ENCODE results near the gene GALNT12.

Gene GALNT12

GRCh38 chr9:98860871-98861293 is 53.4 kb downstream of the GALNT12 start:
- FAIRE-seq (no peak), DNase-seq (ENCODE audit: insufficient read length, low spot score) (no peak)
- TF ChIP-seq SPI1 (IDR thresholded peaks at IDR 0.05; ENCODE audit: low read depth, low read length) (no peak), POLR2AphosphoS5 (IDR thresholded peaks at IDR 0.05; ENCODE audit: low read depth, low read length) (no peak), TAF1 (IDR thresholded peaks at IDR 0.05; ENCODE audit: low read depth, low read length) (no peak), POLR2A (IDR thresholded peaks at IDR 0.05; ENCODE audit: low read depth, low read length) (no peak), POU2F2 (IDR thresholded peaks at IDR 0.05; ENCODE audit: low read depth, low read length) (no peak), PAX5 (IDR thresholded peaks at IDR 0.05; ENCODE audit: insufficient read depth, low read length, severe bottlenecking) (no peak)

- no peak for TF ChIP-seq POU2F2 (IDR thresholded peaks at IDR 0.05; ENCODE audit: low read depth, low read length)
- TF ChIP-seq PAX5 (IDR thresholded peaks at IDR 0.05; ENCODE audit: insufficient read depth, low read length, severe bottlenecking): no peak
- TF ChIP-seq POLR2A (IDR thresholded peaks at IDR 0.05; ENCODE audit: low read depth, low read length): no peak
- TF ChIP-seq POLR2AphosphoS5 (IDR thresholded peaks at IDR 0.05; ENCODE audit: low read depth, low read length): no peak
- no peak for TF ChIP-seq SPI1 (IDR thresholded peaks at IDR 0.05; ENCODE audit: low read depth, low read length)
- TF ChIP-seq TAF1 (IDR thresholded peaks at IDR 0.05; ENCODE audit: low read depth, low read length): no peak
- FAIRE-seq (no peak), DNase-seq (ENCODE audit: insufficient read length, low spot score) (no peak)
Measured at GRCh38 chr9:98861781-98862504, 54.5 kb downstream of the GALNT12 start.

GRCh38 chr9:98862936-98863335 is 55.5 kb downstream of the GALNT12 start:
- FAIRE-seq (no peak), DNase-seq (ENCODE audit: insufficient read length, low spot score) (no peak)
- TF ChIP-seq TAF1 (IDR thresholded peaks at IDR 0.05; ENCODE audit: low read depth, low read length): no peak
- TF ChIP-seq POLR2A (IDR thresholded peaks at IDR 0.05; ENCODE audit: low read depth, low read length): no peak
- TF ChIP-seq PAX5 (IDR thresholded peaks at IDR 0.05; ENCODE audit: insufficient read depth, low read length, severe bottlenecking): no peak
- no peak for TF ChIP-seq SPI1 (IDR thresholded peaks at IDR 0.05; ENCODE audit: low read depth, low read length)
- no peak for TF ChIP-seq POLR2AphosphoS5 (IDR thresholded peaks at IDR 0.05; ENCODE audit: low read depth, low read length)
- TF ChIP-seq POU2F2 (IDR thresholded peaks at IDR 0.05; ENCODE audit: low read depth, low read length): no peak

GRCh38 chr9:98864281-98865174 is 57.1 kb downstream of the GALNT12 start:
- no peak for TF ChIP-seq SPI1 (IDR thresholded peaks at IDR 0.05; ENCODE audit: low read depth, low read length)
- no peak for TF ChIP-seq TAF1 (IDR thresholded peaks at IDR 0.05; ENCODE audit: low read depth, low read length)
- TF ChIP-seq POU2F2 (IDR thresholded peaks at IDR 0.05; ENCODE audit: low read depth, low read length): no peak
- TF ChIP-seq POLR2A (IDR thresholded peaks at IDR 0.05; ENCODE audit: low read depth, low read length): no peak
- TF ChIP-seq POLR2AphosphoS5 (IDR thresholded peaks at IDR 0.05; ENCODE audit: low read depth, low read length): no peak
- no peak for TF ChIP-seq PAX5 (IDR thresholded peaks at IDR 0.05; ENCODE audit: insufficient read depth, low read length, severe bottlenecking)
- FAIRE-seq (no peak), DNase-seq (ENCODE audit: insufficient read length, low spot score) (no peak)

- DNase-seq (ENCODE audit: insufficient read length, low spot score): no peak
- no peak for TF ChIP-seq POLR2AphosphoS5 (IDR thresholded peaks at IDR 0.05; ENCODE audit: low read depth, low read length)
- no peak for TF ChIP-seq PAX5 (IDR thresholded peaks at IDR 0.05; ENCODE audit: insufficient read depth, low read length, severe bottlenecking)
- no peak for TF ChIP-seq SPI1 (IDR thresholded peaks at IDR 0.05; ENCODE audit: low read depth, low read length)
- TF ChIP-seq TAF1 (IDR thresholded peaks at IDR 0.05; ENCODE audit: low read depth, low read length): no peak
- TF ChIP-seq POU2F2 (IDR thresholded peaks at IDR 0.05; ENCODE audit: low read depth, low read length): no peak
- no peak for TF ChIP-seq POLR2A (IDR thresholded peaks at IDR 0.05; ENCODE audit: low read depth, low read length)
- FAIRE-seq: no peak
Measured at GRCh38 chr9:98865284-98865875, 57.9 kb downstream of the GALNT12 start.

- TF ChIP-seq PAX5 (IDR thresholded peaks at IDR 0.05; ENCODE audit: insufficient read depth, low read length, severe bottlenecking) (no peak), POLR2A (IDR thresholded peaks at IDR 0.05; ENCODE audit: low read depth, low read length) (no peak), SPI1 (IDR thresholded peaks at IDR 0.05; ENCODE audit: low read depth, low read length) (no peak)
- DNase-seq (ENCODE audit: insufficient read length, low spot score): no peak
- no peak for FAIRE-seq
Measured at GRCh38 chr9:98866435-98867102, 59.1 kb downstream of the GALNT12 start.

GRCh38 chr9:98867103-98867428 is 59.6 kb downstream of the GALNT12 start:
- FAIRE-seq (no peak), DNase-seq (ENCODE audit: insufficient read length, low spot score) (no peak)
- TF ChIP-seq POLR2AphosphoS5 (IDR thresholded peaks at IDR 0.05; ENCODE audit: low read depth, low read length) (no peak), PAX5 (IDR thresholded peaks at IDR 0.05; ENCODE audit: insufficient read depth, low read length, severe bottlenecking) (no peak), SPI1 (IDR thresholded peaks at IDR 0.05; ENCODE audit: low read depth, low read length) (no peak), POLR2A (IDR thresholded peaks at IDR 0.05; ENCODE audit: low read depth, low read length) (no peak), TAF1 (IDR thresholded peaks at IDR 0.05; ENCODE audit: low read depth, low read length) (no peak), POU2F2 (IDR thresholded peaks at IDR 0.05; ENCODE audit: low read depth, low read length) (no peak)

- no peak for FAIRE-seq
- TF ChIP-seq TAF1 (IDR thresholded peaks at IDR 0.05; ENCODE audit: low read depth, low read length) (no peak), POLR2A (IDR thresholded peaks at IDR 0.05; ENCODE audit: low read depth, low read length) (no peak), SPI1 (IDR thresholded peaks at IDR 0.05; ENCODE audit: low read depth, low read length) (no peak)
Measured at GRCh38 chr9:98867429-98868168, 60.1 kb downstream of the GALNT12 start.

More at GRCh38 chr9:98867429-98868168, 60.1 kb downstream of the GALNT12 start:
- DNase-seq (ENCODE audit: insufficient read length, low spot score): no peak
